Fibroblast of lung (primary cell): Measurements from ENCODE around the gene NUP98. TPM values are rescaled to one million over a fixed set of nuclear protein-coding genes. Genes with fewer than 3 reads are reported as not detected.

Experiments used
- DNase-seq, 2 donors: peaks; one replicate each; pipeline versions ENCODE4 v3.0.0 to v3.0.0-alpha.2; 2010; ENCODE audit warnings: low read depth in 2 of 2
- H2AFZ ChIP-seq: 2 replicates; pipeline ENCODE4 v1.5.1; 2012; ENCODE audit warnings: low read length, control low read depth, inconsistent platforms
- H3K27ac ChIP-seq: 2 replicates; pipeline ENCODE4 v1.5.1; 2011; ENCODE audit warnings: low read length, control low read depth; ENCODE audit not compliant: insufficient read depth
- H3K27me3 ChIP-seq: 2 replicates; pipeline ENCODE4 v1.5.1; 2011; ENCODE audit warnings: mild to moderate bottlenecking, low read length; ENCODE audit not compliant: control insufficient read depth, insufficient read depth
- H3K36me3 ChIP-seq: 2 replicates; pipeline ENCODE4 v1.5.1; 2011; ENCODE audit warnings: low read length; ENCODE audit not compliant: control insufficient read depth, insufficient read depth
- H3K4me1 ChIP-seq: 2 replicates; pipeline ENCODE4 v1.5.1; 2011; ENCODE audit warnings: low read length; ENCODE audit not compliant: control insufficient read depth, insufficient read depth; ENCODE audit errors: extremely low read depth
- H3K4me2 ChIP-seq: 2 replicates; pipeline ENCODE4 v1.5.1; 2011; ENCODE audit warnings: low read length, control low read depth; ENCODE audit not compliant: insufficient read depth; ENCODE audit errors: extremely low read depth
- H3K4me3 ChIP-seq, 4 experiments: fragments of 200-600 bp in 1 of 4; sonication (generic) in 1 of 4; replicated peaks in 1 of 4; 2 replicates each; pipeline ENCODE4 v1.5.1; 2011 to 2016; ENCODE audit warnings: low read length in 4 of 4, low read depth in 3 of 4, mild to moderate bottlenecking in 3 of 4, control low read depth in 2 of 4, inconsistent platforms in 1 of 4, mixed read lengths in 1 of 4; ENCODE audit not compliant: insufficient read depth in 1 of 4; ENCODE audit errors: control extremely low read depth in 1 of 4
- H3K79me2 ChIP-seq: 2 replicates; pipeline ENCODE4 v1.5.1; 2012; ENCODE audit warnings: mild to moderate bottlenecking, low read length, inconsistent platforms; ENCODE audit not compliant: control insufficient read depth, insufficient read depth
- H3K9ac ChIP-seq: 2 replicates; pipeline ENCODE4 v1.5.1; 2011; ENCODE audit warnings: mild to moderate bottlenecking, low read length, control low read depth; ENCODE audit not compliant: insufficient read depth
- H3K9me3 ChIP-seq: 2 replicates; pipeline ENCODE4 v1.5.1; 2012; ENCODE audit warnings: low read depth, low read length; ENCODE audit not compliant: control insufficient read depth, insufficient read depth
- H4K20me1 ChIP-seq: 2 replicates; pipeline ENCODE4 v1.5.1; 2011; ENCODE audit warnings: low read length; ENCODE audit not compliant: control insufficient read depth, insufficient read depth; ENCODE audit errors: extremely low read depth
- EZH2 ChIP-seq: IDR thresholded peaks from 2 replicates; pipeline ENCODE4 v1.5.1; 2012; ENCODE audit warnings: low read length, control low read depth, mild to moderate bottlenecking; ENCODE audit errors: missing control alignments
- polyA plus RNA-seq, 2 donors: library from polyadenylated mRNA; depleted of rRNA in 1 of 2; stranded (reverse) in 1 of 2; unstranded in 1 of 2; fragments of >200 nt; gene quantifications; 2 replicates each; pipeline ENCODE4 v1.2.1, GENCODE V29; 2011 to 2012; ENCODE audit warnings: missing spikeins in 1 of 2
- total RNA-seq: library from RNA; depleted of rRNA; stranded (reverse); fragments of >200 nt; gene quantifications from 2 replicates; pipeline ENCODE4 v1.2.1, GENCODE V29; 2014
- TF ChIP-seq, protein P1 (sequence below), 2 donors: IDR thresholded peaks in 1 of 2; conservative IDR thresholded peaks in 1 of 2; 1 replicate in 1 of 2; 2 replicates in 1 of 2; pipeline ENCODE4 v1.5.1; 2011 to 2012; ENCODE audit warnings: low read length in 2 of 2, control low read depth in 1 of 2, inconsistent platforms in 1 of 2, low read depth in 1 of 2, mild to moderate bottlenecking in 1 of 2

NUP98 gene
- total and polyA plus RNA-seq, 2 donors (not counting 1 experiment from before 2014, with no cell fraction given), result 60.6 to 99.6 TPM

GRCh38 chr11:3781423-3781822 is 15.9 kb downstream of the NUP98 start:
- no peak overlapping the region for H3K4me2 ChIP-seq

DNA sequence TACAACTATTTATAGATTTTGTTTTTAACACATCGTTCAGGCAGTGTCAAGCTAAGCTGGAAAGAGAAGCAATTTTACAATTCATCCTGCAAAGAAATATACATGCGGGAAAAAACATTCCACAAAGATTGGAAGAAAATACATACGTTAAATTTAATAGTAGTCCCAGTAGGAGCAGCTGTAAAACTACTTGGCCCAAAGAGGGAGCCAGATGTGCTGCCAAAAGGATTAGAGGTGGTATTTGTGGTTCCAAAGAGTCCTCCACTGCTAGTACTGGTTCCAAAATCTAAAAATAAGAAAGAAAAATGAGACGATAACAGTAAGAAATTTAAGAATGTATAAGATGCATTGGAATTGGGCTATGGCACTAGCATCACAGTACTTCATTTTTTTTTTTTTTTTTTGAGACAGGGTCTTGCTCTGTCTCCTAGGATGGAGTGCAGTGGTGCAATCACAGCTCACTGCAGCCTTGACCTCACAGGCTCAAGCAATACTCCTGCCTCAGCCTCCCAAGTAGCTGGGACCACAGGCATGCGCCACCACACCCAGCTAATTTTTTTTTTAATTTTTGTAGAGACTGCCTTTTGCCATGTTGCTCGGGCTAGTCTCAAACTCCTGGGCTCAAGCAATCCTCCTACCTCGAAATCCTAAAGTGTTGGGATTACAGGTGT is 21.5 kb downstream of the NUP98 start:
- H4K20me1 ChIP-seq, result no peaks in the 10 kb centered on the region
- H3K36me3 ChIP-seq, result peaks cover 9% of the 10 kb centered on the region
- H2AFZ ChIP-seq, result no peak overlapping the region
- no peaks in the 10 kb centered on the region for H3K4me1 ChIP-seq
- no peaks in the 10 kb centered on the region for H3K9me3 ChIP-seq
- peaks cover 16% of the 10 kb centered on the region for H3K79me2 ChIP-seq
- H3K27me3 ChIP-seq, result no peaks in the 10 kb centered on the region
- DNase-seq, result peak in 1 of 2 donors; percentile 42
- H3K9ac ChIP-seq, result no peak overlapping the region
- H3K4me2 ChIP-seq, result no peak overlapping the region
- no peak overlapping the region for H3K27ac ChIP-seq
- no peak overlapping the region for H3K4me3 ChIP-seq
- no peak for TF ChIP-seq EZH2
- TF ChIP-seq, protein P1, sequence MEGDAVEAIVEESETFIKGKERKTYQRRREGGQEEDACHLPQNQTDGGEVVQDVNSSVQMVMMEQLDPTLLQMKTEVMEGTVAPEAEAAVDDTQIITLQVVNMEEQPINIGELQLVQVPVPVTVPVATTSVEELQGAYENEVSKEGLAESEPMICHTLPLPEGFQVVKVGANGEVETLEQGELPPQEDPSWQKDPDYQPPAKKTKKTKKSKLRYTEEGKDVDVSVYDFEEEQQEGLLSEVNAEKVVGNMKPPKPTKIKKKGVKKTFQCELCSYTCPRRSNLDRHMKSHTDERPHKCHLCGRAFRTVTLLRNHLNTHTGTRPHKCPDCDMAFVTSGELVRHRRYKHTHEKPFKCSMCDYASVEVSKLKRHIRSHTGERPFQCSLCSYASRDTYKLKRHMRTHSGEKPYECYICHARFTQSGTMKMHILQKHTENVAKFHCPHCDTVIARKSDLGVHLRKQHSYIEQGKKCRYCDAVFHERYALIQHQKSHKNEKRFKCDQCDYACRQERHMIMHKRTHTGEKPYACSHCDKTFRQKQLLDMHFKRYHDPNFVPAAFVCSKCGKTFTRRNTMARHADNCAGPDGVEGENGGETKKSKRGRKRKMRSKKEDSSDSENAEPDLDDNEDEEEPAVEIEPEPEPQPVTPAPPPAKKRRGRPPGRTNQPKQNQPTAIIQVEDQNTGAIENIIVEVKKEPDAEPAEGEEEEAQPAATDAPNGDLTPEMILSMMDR (conservative IDR thresholded peaks at IDR 0.05 in 1 of 2, IDR thresholded peaks at IDR 0.05 in 1 of 2; ENCODE audit: low read depth in 1 of 2, low read length in 2 of 2), result peak in 1 of 2 donors; percentile 27

More at GRCh38 chr11:3781423-3781822, 15.9 kb downstream of the NUP98 start:
- Histone ChIP-seq H4K20me1 (no peaks in the 10 kb centered on the region), H3K27me3 (no peaks in the 10 kb centered on the region), H3K9me3 (no peaks in the 10 kb centered on the region), H3K36me3 (peaks cover 11% of the 10 kb centered on the region), H3K4me3 (no peak overlapping the region), H3K79me2 (peaks cover 61% of the 10 kb centered on the region), H3K27ac (no peak overlapping the region), H3K9ac (no peak overlapping the region), H2AFZ (no peak overlapping the region), H3K4me1 (peaks cover 3% of the 10 kb centered on the region)
- DNase-seq, result peak in 1 of 2 donors; percentile 36
- TF ChIP-seq, protein P1 (conservative IDR thresholded peaks at IDR 0.05 in 1 of 2, IDR thresholded peaks at IDR 0.05 in 1 of 2; ENCODE audit: low read depth in 1 of 2, low read length in 2 of 2), result no peak
- no peak for TF ChIP-seq EZH2

DNA sequence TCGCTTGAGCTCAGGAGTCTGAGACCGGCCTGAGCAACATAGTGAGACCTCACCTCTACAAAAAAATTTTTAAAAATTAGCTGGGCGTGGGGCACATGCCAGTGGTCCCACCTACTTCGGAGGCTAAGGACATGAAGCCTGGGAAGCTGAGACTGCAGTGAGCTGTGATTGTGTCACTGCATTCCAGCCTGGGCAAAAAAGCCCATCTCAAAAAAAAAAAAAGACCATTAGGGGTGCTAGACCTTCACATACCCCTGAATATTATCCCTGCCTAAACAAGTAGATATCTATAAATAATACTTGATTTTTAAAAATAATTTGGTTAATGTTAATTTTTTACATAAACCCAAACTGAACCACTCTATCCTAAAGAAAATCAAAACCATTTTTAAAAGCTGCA is 24.2 kb downstream of the NUP98 start:
- Histone ChIP-seq H3K9me3 (no peaks in the 10 kb centered on the region), H3K79me2 (no peaks in the 10 kb centered on the region), H3K27me3 (no peaks in the 10 kb centered on the region), H3K9ac (no peak overlapping the region), H3K27ac (no peak overlapping the region), H2AFZ (no peak overlapping the region), H3K4me2 (no peak overlapping the region), H3K4me3 (no peak overlapping the region), H4K20me1 (no peaks in the 10 kb centered on the region), H3K36me3 (peaks cover 3% of the 10 kb centered on the region), H3K4me1 (no peaks in the 10 kb centered on the region)
- DNase-seq, result no peak
- TF ChIP-seq, protein P1 (conservative IDR thresholded peaks at IDR 0.05 in 1 of 2, IDR thresholded peaks at IDR 0.05 in 1 of 2; ENCODE audit: low read depth in 1 of 2, low read length in 2 of 2), result no peak
- no peak for TF ChIP-seq EZH2
